Lung (tissue), 12 donors: Measurements from ENCODE around the gene LRRC8E. TPM values are rescaled to one million over a fixed set of nuclear protein-coding genes. Genes with fewer than 3 reads are reported as not detected.

Experiments used
- ATAC-seq: fragments of 200-7000 bp; cut with Tn5 transposase; one replicate; pipeline ENCODE4 v1.9.1; 2020; ENCODE audit warnings: moderate number of reproducible peaks; ENCODE audit not compliant: insufficient read depth, low FRiP score
- DNase-seq, 3 donors: peaks; one replicate each; pipeline ENCODE4 v3.0.0-alpha.2; 2013 to 2017
- H3K27ac ChIP-seq, 2 donors: one replicate each; pipeline ENCODE4 v1.5.1; 2013; ENCODE audit warnings: mild to moderate bottlenecking in 2 of 2, moderate library complexity in 2 of 2, control low read depth in 1 of 2, inconsistent platforms in 1 of 2, low read depth in 1 of 2, low read length in 1 of 2
- H3K27me3 ChIP-seq, 3 donors: one replicate each; pipeline ENCODE4 v1.5.1; 2013; ENCODE audit warnings: low read length in 2 of 3; ENCODE audit not compliant: control insufficient read depth in 3 of 3, insufficient read depth in 3 of 3
- H3K36me3 ChIP-seq, 4 donors: one replicate each; pipeline ENCODE4 v1.5.1; 2013; ENCODE audit warnings: low read length in 4 of 4, mild to moderate bottlenecking in 1 of 4, moderate library complexity in 1 of 4; ENCODE audit not compliant: control insufficient read depth in 4 of 4, insufficient read depth in 4 of 4
- H3K4me1 ChIP-seq, 5 donors: one replicate each; pipeline ENCODE4 v1.5.1; 2013; ENCODE audit warnings: low read length in 5 of 5, mild to moderate bottlenecking in 2 of 5, moderate library complexity in 1 of 5; ENCODE audit not compliant: control insufficient read depth in 5 of 5, insufficient read depth in 5 of 5
- H3K4me3 ChIP-seq: one replicate; pipeline ENCODE4 v1.5.1; 2013; ENCODE audit warnings: mild to moderate bottlenecking, control low read depth, moderate library complexity
- H3K9ac ChIP-seq, 2 donors: one replicate each; pipeline ENCODE4 v1.5.1; 2013; ENCODE audit warnings: low read length in 2 of 2, control low read depth in 1 of 2; ENCODE audit not compliant: insufficient read depth in 1 of 2
- H3K9me3 ChIP-seq, 4 donors: one replicate each; pipeline ENCODE4 v1.5.1; 2013; ENCODE audit warnings: low read length in 3 of 4, mild to moderate bottlenecking in 1 of 4, moderate library complexity in 1 of 4; ENCODE audit not compliant: control insufficient read depth in 4 of 4, insufficient read depth in 3 of 4
- WGBS, 2 donors: extraction: QIAGEN DNeasy Blood & Tissue Kit; methylation state at CpG; one replicate each; pipeline ENCODE4 v1.1.7; 2013; 5-methylcytosine and 5-hydroxymethylcytosine counted together
- polyA plus RNA-seq, 2 donors: library from polyadenylated mRNA; stranded (reverse); fragments of 200-250 nt; gene quantifications; one replicate each; pipeline ENCODE4 v1.2.1, GENCODE V29; 2013
- total RNA-seq, 2 donors: library from RNA; depleted of rRNA in 1 of 2; stranded (reverse); fragments of >200 nt in 1 of 2; gene quantifications; one replicate each; pipeline ENCODE4 v1.2.1, GENCODE V29; 2014 to 2021
- TF ChIP-seq, protein P1 (sequence below): IDR thresholded peaks from 2 replicates; pipeline ENCODE4 v1.5.1; 2012; ENCODE audit warnings: mild to moderate bottlenecking; ENCODE audit errors: control extremely low read depth, extremely low read depth
- donor health status: control.
- donor health status: control.
- donor health status: Bipolar disorder and iron deficiency.
- donor health status: healthy.
- donor health status: DM: yes; HTN: yes; CAD: no.

LRRC8E gene
- total and polyA plus RNA-seq, 4 donors: 3.7 to 8.6 (median 5.3) TPM

DNA sequence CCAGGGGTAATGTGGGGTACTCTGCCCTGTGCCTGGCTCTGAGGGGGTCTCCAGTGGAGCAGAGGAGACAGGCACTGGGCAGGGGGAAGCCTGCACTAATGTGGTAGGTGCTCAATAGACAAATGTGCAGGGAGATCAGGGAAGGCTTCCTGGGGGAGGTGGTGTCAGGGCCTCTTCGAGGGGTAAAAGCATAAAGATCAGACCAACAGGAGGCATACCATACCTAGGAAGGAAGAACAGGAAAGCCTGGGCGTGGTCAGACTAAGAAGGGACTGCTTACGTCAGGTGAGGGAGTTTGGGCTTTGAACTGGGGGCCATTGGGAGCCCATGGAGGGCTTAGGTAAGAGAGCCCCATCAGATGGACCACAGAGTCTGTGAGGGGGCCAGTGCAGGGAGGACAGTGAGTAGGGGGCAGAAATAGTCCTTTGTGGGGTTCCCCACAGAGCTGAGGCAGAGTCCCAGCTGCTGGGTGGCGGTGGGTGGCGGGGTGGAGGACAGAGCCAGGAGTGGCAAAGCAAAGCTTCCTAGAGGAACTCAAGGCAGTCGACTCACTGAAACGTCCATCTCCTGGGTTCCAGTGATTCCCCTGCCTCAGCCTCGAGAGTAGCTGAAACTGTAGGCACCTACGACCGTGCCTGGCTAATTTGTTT lies 22.9 kb upstream of the LRRC8E start:
- H3K36me3 ChIP-seq: no peaks in the 10 kb centered on the region
- no peak overlapping the region for H3K4me3 ChIP-seq
- H3K9ac ChIP-seq: no peak overlapping the region
- ATAC-seq (no peak), DNase-seq (no peak)
- no peak overlapping the region for H3K27ac ChIP-seq
- H3K27me3 ChIP-seq: peaks cover 0 to 18% (median 8%) of the 10 kb centered on the region in 3 donors
- WGBS, 2 donors: 41 to 42% methylated on average over 10 of the region's 10 CpGs
- TF ChIP-seq, protein P1, sequence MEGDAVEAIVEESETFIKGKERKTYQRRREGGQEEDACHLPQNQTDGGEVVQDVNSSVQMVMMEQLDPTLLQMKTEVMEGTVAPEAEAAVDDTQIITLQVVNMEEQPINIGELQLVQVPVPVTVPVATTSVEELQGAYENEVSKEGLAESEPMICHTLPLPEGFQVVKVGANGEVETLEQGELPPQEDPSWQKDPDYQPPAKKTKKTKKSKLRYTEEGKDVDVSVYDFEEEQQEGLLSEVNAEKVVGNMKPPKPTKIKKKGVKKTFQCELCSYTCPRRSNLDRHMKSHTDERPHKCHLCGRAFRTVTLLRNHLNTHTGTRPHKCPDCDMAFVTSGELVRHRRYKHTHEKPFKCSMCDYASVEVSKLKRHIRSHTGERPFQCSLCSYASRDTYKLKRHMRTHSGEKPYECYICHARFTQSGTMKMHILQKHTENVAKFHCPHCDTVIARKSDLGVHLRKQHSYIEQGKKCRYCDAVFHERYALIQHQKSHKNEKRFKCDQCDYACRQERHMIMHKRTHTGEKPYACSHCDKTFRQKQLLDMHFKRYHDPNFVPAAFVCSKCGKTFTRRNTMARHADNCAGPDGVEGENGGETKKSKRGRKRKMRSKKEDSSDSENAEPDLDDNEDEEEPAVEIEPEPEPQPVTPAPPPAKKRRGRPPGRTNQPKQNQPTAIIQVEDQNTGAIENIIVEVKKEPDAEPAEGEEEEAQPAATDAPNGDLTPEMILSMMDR: no peak
- peaks cover 0 to 8% (median 0%) of the 10 kb centered on the region in 4 donors for H3K9me3 ChIP-seq
- H3K4me1 ChIP-seq: peaks cover 0 to 23% (median 6%) of the 10 kb centered on the region in 5 donors

DNA sequence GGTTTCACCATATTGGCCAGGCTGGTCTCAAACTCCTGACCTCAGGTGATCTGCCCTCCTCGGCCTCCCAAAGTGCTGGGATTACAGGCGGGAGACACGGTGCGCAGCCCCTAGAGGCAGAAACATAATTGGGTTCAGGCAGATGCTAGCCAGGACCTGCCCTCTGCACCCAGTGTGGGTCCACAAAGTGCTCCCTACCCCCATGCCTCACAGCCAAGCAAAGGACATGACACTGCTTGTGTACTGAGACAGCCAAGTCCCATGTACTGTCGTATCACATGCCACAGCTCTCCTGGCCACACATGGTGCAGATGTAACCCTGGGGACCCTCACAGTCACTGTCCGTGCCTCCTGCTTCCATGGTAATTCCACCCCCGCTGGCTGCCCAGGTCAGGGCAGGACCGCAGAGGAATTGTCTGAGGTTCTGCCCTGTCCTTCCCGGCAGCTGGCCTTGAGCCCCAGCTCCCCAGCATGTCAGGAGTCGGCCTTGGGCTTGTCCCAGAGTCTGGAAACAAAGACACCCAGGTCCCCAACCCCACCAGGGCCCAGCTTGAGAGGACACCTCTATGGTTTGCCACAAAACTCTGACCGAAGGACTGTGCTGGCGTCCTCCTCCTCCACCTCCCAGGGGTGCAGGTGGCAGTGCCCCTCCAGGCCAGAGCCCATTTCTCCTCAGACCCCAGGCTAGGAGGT lies 21.8 kb upstream of the LRRC8E start:
- Histone ChIP-seq H3K9ac (no peak overlapping the region), H3K4me3 (no peak overlapping the region), H3K27me3 (peaks cover 0 to 18% (median 8%) of the 10 kb centered on the region in 3 donors), H3K4me1 (peaks cover 0 to 25% (median 9%) of the 10 kb centered on the region in 5 donors), H3K27ac (no peak overlapping the region), H3K9me3 (peaks cover 0 to 8% (median 0%) of the 10 kb centered on the region in 4 donors), H3K36me3 (no peaks in the 10 kb centered on the region)
- TF ChIP-seq, protein P1: no peak
- no peak for ATAC-seq
- WGBS, 2 donors: 77 to 80% methylated on average over 12 of the region's 12 CpGs
- DNase-seq: no peak

DNA sequence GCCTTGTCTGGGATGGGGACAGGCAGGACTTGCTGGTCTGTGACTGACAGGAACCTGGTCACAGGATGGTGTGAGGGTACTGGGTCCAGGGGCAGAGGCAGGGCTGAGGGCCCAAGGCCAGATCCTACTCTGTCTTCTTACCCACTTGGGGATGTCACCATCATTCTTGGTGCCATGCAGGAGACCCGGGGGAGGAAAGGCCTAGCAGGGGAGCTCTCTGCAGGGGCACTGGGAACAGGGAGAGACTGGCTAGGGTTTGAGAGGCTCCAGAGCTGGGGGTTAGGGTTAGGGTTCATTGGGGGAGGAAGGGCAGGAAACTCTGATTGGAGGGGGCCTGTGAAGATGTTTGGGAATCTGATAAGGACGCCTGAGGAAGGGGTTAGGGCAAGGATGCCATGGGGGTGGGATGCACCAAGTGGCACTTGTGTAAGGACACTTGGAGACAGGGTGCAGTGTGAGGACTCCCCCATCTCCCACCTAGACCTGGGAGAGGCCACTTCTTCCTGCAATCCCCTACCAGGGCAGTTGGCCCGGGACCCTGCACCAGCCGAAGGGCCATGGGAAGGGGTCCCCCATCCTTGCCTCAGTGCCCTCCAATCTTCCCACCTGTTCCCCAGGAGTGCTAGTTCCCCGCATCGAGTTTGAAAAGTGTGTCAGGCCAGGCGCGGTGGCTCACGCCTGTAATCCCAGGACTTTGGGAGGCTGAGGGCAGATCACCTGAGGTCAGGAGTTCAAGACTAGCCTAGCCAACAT lies 21.0 kb upstream of the LRRC8E start:
- Histone ChIP-seq H3K27ac (no peak overlapping the region), H3K4me3 (no peak overlapping the region), H3K36me3 (no peaks in the 10 kb centered on the region), H3K27me3 (peaks cover 0 to 15% (median 8%) of the 10 kb centered on the region in 3 donors), H3K9ac (no peak overlapping the region), H3K9me3 (peaks cover 0 to 8% (median 0%) of the 10 kb centered on the region in 4 donors), H3K4me1 (peaks cover 0 to 22% (median 8%) of the 10 kb centered on the region in 5 donors)
- WGBS, 2 donors: 88 to 91% methylated on average over 9 of the region's 9 CpGs
- DNase-seq (no peak), ATAC-seq (no peak)
- TF ChIP-seq, protein P1: no peak
